HG02610 (cell line): Measurements from ENCODE around the gene SELENON.
"Not testable (repeated sequence)": the region's sequence is repeated elsewhere in the genome, so short reads cannot be mapped to it uniquely, and the experiment has no call there.

Experiments
- ATAC-seq: cut with Tn5 transposase; IDR thresholded peaks from one replicate; pipeline ENCODE4 v1.9.1; 2021; ENCODE audit warnings: mild to moderate bottlenecking, moderate library complexity; ENCODE audit not compliant: unreplicated experiment

Gene SELENON

GRCh38 chr1:25821630-25822091, 21.7 kb downstream of the SELENON start:
- no peak for ATAC-seq

GRCh38 chr1:25825605-25826004, 25.6 kb downstream of the SELENON start:
- no peak for ATAC-seq

- no peak for ATAC-seq
Observed at GRCh38 chr1:25826571-25826970, 26.6 kb downstream of the SELENON start.

GRCh38 chr1:25828491-25828890, 28.5 kb downstream of the SELENON start:
- ATAC-seq = no peak

- ATAC-seq = no peak
Observed at GRCh38 chr1:25829046-25829445, 29.1 kb downstream of the SELENON start.

- no peak for ATAC-seq
Observed at GRCh38 chr1:25831569-25832196, 31.7 kb downstream of the SELENON start.

GRCh38 chr1:25832336-25833037, 32.5 kb downstream of the SELENON start:
- no peak for ATAC-seq

GRCh38 chr1:25833158-25833557, 33.2 kb downstream of the SELENON start:
- ATAC-seq = no peak

- no peak for ATAC-seq
Observed at GRCh38 chr1:25834894-25835293, 34.9 kb downstream of the SELENON start.

GRCh38 chr1:25836695-25837094, 36.7 kb downstream of the SELENON start:
- no peak for ATAC-seq

GRCh38 chr1:25837262-25837875, 37.4 kb downstream of the SELENON start:
- no peak for ATAC-seq

- ATAC-seq = not testable (repeated sequence)
Observed at GRCh38 chr1:25839808-25840207, 39.8 kb downstream of the SELENON start.

GRCh38 chr1:25843483-25843882, 43.5 kb downstream of the SELENON start:
- ATAC-seq = no peak

GRCh38 chr1:25844536-25845337, 44.7 kb downstream of the SELENON start:
- no peak for ATAC-seq

GRCh38 chr1:25845664-25846063, 45.7 kb downstream of the SELENON start:
- ATAC-seq = no peak

GRCh38 chr1:25847929-25848328, 47.9 kb downstream of the SELENON start:
- no peak for ATAC-seq

GRCh38 chr1:25848531-25848930, 48.5 kb downstream of the SELENON start:
- no peak for ATAC-seq

GRCh38 chr1:25854554-25854953, 54.6 kb downstream of the SELENON start:
- ATAC-seq = no peak

GRCh38 chr1:25856856-25857255, 56.9 kb downstream of the SELENON start:
- no peak for ATAC-seq

- ATAC-seq = no peak
Observed at GRCh38 chr1:25858494-25858893, 58.5 kb downstream of the SELENON start.
